NCI-H1105 (cell line): Measurements from ENCODE around the gene CNTN5.
"Not testable (repeated sequence)": the region's sequence is repeated elsewhere in the genome, so short reads cannot be mapped to it uniquely, and the experiment has no call there.

ENCODE experiments used
- DNase-seq: peaks from one replicate; lab custom pipeline; 2025; lab: John Stamatoyannopoulos, UW

The CNTN5 gene

GRCh38 chr11:99275521-99275920 is 254.8 kb downstream of the CNTN5 start:
- DNase-seq: no peak

DNA sequence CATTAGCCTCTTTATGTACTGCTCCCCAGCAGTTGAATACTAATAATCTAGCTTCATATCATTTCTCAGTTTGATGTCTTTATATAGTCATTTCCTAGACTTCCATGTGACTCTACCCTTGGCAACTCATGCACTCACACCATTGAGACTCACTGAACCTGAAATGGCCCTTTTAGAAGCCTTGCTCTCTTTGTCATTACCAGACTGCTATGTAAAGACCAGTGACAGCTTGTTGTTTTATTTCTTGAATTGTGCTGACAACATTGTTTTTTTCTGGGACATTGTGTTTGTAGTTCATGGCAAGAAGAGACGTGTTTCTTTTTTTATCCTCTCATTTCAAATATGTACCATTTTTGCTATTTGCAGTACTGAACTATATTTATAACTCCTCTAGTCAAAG is 256.5 kb downstream of the CNTN5 start:
- peak; percentile 8 for DNase-seq

- no peak for DNase-seq
These were observed 258.5 kb downstream of the CNTN5 start for GRCh38 chr11:99279266-99279665.

DNA sequence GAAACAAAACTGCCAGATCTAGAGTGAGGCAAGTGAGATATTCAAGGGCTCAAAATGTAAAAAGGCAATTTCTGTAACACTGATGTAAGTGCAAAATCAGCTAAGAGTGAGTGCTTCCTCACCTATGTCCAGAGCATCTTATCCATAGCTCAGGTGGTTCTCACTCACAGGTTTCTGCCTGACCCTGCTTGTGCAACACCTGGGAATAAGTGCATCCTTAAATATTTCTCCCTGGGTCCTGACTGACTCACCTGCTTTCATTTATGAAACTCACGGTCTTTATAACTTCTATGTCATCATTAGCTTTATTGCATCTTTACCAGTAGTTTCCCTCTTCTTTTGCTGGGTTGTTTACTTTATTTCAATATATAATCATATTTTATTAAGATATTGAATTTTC is 260.6 kb downstream of the CNTN5 start:
- DNase-seq: no peak

DNA sequence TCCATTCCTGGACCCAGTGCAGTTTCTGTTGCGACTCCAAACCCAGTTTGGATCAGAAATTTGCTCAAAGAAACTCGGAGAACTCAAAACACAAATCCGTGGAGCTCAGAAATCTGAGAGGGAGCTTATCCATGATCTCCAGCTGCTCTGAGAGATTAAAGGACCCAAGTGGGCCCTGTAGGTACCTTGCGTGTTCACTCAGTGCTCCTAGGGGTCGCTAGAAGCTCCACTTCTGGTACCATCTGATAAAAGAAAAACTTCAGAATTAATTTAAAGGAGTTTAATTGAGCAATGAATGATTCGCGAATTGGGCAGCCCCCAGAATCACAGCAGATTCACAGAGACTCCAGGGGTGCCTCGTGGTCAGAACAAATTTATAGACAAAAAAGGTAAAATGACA is 277.2 kb downstream of the CNTN5 start:
- not testable (repeated sequence) for DNase-seq

- DNase-seq: no peak
These were observed 286.9 kb downstream of the CNTN5 start for GRCh38 chr11:99307510-99308088.

- no peak for DNase-seq
These were observed 291.1 kb downstream of the CNTN5 start for GRCh38 chr11:99311870-99312269.

DNA sequence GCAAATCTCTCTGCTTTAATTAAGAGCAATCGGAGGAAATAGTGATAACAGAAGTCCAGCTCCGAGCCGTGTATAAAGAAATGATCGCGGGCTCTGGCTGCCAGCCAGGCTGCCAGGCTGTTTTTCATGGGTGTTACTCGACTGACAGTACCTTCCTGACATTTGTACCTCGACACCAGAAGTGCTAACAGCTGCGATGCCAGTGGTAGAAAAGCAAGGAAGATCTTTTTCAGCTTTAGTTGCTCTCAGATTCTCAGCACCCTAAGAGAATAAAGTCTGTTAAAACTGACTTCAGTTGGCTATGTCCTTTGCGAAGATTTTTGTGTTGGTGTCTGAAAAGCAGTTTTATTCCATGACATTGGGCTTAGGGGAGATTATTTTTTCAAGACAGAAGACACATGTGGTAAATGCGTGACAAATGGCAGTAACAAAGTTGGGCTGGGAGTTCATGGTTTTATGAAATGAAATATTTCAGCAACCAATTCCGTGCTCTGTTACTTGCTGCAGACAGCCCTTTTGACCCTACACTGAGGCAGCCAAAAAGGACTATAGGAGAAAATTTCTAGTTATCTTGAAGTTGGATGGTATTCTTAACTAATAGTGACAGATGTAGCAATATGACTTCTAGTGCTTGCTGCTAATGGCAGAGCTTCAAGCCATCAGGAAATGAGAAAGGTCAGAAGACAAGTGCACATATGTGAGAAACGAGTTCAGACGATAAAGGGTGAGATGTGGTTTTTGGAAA is 296.2 kb downstream of the CNTN5 start:
- DNase-seq: peak; percentile 78

DNA sequence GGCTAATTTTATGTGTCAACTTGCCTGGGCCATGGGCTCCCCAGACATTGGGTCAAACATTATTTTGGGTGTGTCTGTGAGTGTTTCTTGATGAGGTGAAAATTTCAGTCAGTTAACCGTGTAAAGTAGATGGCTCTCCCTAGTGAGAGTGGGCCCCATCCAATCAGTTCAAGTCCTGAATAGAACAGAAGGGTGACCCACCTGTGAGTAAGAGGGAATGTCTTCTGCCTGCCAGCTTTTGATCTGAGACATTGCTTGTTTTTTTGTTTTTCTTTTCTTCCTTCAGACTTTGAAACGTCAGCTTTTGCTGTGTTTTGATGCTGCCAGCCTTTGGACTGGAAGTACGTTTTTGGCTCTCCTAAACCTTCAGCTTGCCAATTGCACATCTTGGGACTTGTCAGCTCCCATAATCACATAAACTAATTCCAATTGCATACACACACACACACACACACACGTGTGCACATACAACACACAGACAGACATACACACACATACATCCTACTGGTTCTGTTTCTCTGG is 300.1 kb downstream of the CNTN5 start:
- DNase-seq: no peak

- DNase-seq: no peak
These were observed 305.1 kb downstream of the CNTN5 start for GRCh38 chr11:99325847-99326246.

DNA sequence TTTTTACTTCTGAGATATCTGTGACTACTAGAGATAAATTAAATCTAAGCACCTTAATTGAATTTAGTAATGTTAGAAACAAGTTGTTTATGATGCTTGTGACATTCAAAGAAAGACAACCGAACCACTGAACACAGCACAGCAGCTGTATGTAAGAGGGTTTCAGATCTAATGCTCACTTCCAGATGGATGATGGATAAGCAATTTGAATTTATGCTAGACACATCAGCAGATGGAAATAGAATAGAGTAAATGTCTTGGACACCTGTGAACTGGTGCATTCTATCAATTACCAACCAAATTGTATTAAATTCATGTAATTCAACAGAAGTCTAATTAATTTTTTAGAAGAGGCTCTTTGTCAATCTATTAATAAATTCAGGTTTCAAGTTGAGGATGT is 306.3 kb downstream of the CNTN5 start:
- peak; percentile 34 for DNase-seq

- DNase-seq: no peak
These were observed 306.8 kb downstream of the CNTN5 start for GRCh38 chr11:99327527-99327926.

GRCh38 chr11:99333621-99334020 is 312.9 kb downstream of the CNTN5 start:
- DNase-seq: no peak

GRCh38 chr11:99343117-99343516 is 322.4 kb downstream of the CNTN5 start:
- DNase-seq: no peak

GRCh38 chr11:99349151-99349673 is 328.5 kb downstream of the CNTN5 start:
- DNase-seq: no peak

- DNase-seq: no peak
These were observed 330.9 kb downstream of the CNTN5 start for GRCh38 chr11:99351624-99352023.

- DNase-seq: no peak
These were observed 331.9 kb downstream of the CNTN5 start for GRCh38 chr11:99352642-99353041.

DNA sequence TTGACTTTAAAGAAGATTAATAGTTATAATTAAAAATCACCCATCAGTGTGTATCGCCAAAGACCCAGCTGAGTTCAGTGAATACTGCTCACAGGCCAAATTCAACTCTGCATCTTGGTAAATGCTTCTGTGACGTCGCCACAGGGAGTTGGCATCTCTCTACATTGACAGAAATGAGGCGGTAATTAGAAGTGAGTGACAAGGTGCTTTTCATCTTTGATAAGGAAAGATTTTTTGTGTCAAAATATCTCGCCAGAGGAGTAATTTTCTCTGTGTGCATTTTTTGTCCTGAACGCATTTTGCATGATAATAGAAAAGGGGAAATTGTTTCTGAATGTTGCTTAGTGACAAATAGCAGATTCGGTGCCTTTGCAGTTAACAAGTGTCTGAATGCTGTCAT is 345.8 kb downstream of the CNTN5 start:
- DNase-seq: no peak

GRCh38 chr11:99368583-99368982 is 347.8 kb downstream of the CNTN5 start:
- DNase-seq: no peak

DNA sequence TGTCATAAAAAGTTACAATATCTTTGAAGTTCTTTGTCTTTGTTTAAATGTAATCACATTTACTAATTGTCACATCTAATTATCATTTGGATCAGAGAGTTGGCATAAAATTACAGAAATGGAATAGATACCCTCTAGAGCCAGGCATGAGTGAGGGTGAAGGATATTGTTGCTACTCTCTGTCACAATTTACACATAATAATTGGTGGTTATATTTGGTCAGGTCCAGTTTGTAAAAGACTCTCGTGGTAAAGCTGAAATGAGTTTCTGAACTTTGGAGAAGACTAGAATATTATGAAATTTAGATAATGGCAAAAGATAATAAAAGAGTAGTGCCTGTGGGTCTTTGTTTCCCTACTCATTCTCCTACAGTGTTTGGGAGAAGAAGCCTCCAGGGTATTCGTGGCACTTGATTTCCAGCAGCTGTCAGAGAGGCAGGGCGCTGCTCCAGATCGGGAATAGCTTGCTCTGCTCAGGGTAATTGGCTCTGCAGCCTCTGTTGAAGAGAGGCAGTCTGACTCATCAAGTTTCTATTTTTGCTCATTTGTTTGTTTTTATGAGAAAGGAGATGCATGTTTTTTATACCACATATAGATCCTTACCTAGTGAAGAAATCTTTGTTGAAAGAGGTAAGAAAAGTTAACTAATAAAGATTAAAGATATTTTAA is 349.9 kb downstream of the CNTN5 start:
- DNase-seq: peak; percentile 82

DNA sequence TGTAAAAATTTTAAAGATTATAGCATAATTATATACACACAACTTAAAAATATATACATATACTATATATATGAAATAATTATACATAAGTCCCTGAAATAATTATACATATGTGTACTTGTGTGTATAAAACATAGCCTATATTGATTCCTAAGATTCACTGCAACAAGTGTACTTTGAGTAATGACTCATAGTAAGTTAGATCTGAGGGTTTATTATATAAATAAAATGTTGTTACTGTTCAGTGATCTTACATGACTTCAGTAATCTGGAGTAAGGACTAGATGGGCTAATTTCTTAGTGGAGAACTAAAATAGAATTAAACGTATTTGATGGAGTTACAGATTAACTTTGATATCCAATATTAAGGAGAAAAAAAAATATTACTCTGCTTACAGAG is 350.5 kb downstream of the CNTN5 start:
- DNase-seq: no peak

DNA sequence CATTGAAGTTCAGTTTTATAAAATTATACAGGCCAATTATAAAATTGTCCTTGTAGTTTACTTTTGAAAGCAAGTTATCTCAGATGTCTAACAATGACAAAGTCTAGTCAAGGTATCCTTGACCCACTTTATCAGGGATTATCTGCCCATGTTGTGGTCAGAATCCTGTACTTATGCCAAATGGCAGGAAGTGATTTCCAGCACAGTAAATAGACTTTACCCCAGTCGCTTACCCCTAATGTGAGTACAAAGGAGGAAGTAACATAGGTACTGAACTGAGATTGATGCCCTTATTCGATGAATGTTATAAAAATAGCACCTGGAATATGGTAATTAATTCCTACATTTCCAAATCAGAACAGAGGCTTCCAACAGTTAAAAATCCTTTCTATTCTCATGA is 355.7 kb downstream of the CNTN5 start:
- no peak for DNase-seq
